ENCODE measurements around the gene HOXB13.

The HOXB13 gene

DNA sequence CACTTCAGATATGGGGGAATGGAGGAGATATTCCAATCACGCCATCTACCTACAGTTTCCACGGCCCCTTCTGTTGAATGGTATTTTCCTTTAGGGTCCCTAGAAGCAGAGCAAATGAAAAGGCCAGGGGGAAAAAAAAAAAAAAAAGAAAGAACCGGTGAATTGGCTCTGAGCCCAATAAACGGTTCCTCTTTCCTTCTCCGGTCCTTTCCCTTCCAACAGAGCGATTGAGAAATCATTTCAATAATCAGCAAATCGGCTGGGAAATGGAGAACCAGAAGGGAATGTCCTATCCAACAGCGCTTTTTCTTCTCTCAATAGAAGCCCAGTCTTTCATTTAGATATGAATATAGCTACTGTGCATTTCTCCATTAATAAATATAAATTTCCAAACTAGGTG is 26.8 kb upstream of the HOXB13 start:
- peaks cover 99% of the 10 kb centered on the region for H3K27me3 ChIP-seq (ENCODE audit: control insufficient read depth, insufficient read depth, low read length)
- H3K4me3 ChIP-seq (ENCODE audit: low read length), result no peak overlapping the region
- no peaks in the 10 kb centered on the region for H3K36me3 ChIP-seq (ENCODE audit: control insufficient read depth, low read depth, low read length)
- H3K4me1 ChIP-seq (ENCODE audit: control insufficient read depth, low read depth, low read length), result peaks cover 3% of the 10 kb centered on the region
- no peak overlapping the region for H3K9ac ChIP-seq (ENCODE audit: low read length)
- H3K9me3 ChIP-seq (ENCODE audit: control insufficient read depth, low read depth, low read length), result peaks cover 2% of the 10 kb centered on the region
- no peak overlapping the region for H3K27ac ChIP-seq (ENCODE audit: low read length)

DNA sequence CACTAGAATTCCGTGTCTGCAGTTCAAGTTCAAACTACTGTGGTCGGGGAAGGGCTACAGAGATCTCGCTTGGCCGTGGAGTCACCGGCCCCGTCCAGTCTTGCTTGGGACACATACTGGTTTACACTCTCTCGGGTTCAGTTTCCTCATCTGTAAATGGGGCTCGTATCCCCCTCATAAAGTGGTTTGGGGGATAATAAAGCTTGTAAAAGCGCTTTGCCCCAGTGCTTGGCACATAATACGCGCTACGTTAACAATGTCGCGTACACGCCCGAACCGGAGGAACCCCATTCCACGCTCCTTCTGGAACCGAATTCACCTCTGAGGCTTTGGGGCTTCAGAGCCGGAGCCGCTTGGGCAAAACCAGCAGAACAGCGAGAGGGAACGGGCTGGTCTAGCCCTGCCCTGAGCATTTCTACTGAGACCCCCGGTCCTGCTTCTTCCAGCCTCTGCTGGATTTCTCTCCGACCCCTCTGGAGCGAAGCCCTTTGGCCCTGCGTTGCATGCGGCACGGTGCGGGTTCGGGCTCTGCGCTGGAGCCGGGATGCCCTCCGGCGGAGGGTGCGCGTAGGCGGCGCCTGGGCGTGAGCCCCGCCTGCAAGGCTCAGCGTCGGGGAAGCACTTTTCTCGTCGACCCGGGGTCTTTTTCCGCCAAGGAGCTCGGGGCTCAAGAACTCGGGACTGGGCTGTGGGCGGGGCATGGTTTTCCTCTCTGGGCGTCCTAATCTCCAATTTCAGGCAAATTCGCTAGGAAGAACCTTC is 26.1 kb upstream of the HOXB13 start:
- H3K27ac ChIP-seq (ENCODE audit: low read length), result no peak overlapping the region
- no peaks in the 10 kb centered on the region for H3K36me3 ChIP-seq (ENCODE audit: control insufficient read depth, low read depth, low read length)
- H3K9me3 ChIP-seq (ENCODE audit: control insufficient read depth, low read depth, low read length), result peaks cover 2% of the 10 kb centered on the region
- H3K4me3 ChIP-seq (ENCODE audit: low read length), result no peak overlapping the region
- H3K9ac ChIP-seq (ENCODE audit: low read length), result no peak overlapping the region
- H3K4me1 ChIP-seq (ENCODE audit: control insufficient read depth, low read depth, low read length), result peaks cover 3% of the 10 kb centered on the region
- H3K27me3 ChIP-seq (ENCODE audit: control insufficient read depth, insufficient read depth, low read length), result peaks cover 99% of the 10 kb centered on the region

DNA sequence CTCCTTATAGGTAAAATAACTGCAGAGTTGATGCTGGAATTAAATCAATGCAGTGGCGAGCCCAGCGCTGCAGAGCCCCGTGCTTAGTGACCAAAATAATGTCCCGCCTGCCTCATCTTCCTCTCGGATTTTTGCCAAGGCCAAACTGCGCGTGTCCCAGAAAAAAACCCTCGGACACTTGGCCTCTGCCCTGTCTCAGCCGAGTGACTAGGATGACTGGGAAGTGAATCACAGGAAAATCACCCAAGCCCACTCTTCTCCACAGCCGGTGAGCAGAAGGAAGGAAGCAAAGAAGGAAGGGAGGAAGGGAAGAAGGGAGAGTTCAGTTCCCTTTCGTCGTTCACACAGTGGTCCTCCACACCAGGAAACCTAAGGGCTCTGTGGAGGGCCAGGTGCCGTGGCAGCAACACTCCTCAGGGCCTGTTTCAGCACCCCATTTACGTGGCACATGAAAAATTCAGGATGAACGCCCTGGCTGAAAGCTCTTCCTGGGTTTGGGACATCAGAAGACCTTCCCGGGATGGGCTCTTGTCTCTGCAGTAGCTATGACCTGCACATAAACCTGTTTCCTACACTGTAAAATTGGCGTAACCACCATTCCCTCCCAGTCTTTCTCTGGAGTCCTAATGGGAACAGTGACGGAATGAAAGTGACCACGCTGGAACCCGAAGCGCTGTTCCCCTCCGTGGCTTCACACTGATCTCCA is 25.4 kb upstream of the HOXB13 start:
- H3K27ac ChIP-seq (ENCODE audit: low read length), result no peak overlapping the region
- no peak overlapping the region for H3K9ac ChIP-seq (ENCODE audit: low read length)
- no peaks in the 10 kb centered on the region for H3K36me3 ChIP-seq (ENCODE audit: control insufficient read depth, low read depth, low read length)
- H3K4me1 ChIP-seq (ENCODE audit: control insufficient read depth, low read depth, low read length), result peaks cover 3% of the 10 kb centered on the region
- H3K4me3 ChIP-seq (ENCODE audit: low read length), result no peak overlapping the region
- peaks cover 2% of the 10 kb centered on the region for H3K9me3 ChIP-seq (ENCODE audit: control insufficient read depth, low read depth, low read length)
- H3K27me3 ChIP-seq (ENCODE audit: control insufficient read depth, insufficient read depth, low read length), result peaks cover 99% of the 10 kb centered on the region

DNA sequence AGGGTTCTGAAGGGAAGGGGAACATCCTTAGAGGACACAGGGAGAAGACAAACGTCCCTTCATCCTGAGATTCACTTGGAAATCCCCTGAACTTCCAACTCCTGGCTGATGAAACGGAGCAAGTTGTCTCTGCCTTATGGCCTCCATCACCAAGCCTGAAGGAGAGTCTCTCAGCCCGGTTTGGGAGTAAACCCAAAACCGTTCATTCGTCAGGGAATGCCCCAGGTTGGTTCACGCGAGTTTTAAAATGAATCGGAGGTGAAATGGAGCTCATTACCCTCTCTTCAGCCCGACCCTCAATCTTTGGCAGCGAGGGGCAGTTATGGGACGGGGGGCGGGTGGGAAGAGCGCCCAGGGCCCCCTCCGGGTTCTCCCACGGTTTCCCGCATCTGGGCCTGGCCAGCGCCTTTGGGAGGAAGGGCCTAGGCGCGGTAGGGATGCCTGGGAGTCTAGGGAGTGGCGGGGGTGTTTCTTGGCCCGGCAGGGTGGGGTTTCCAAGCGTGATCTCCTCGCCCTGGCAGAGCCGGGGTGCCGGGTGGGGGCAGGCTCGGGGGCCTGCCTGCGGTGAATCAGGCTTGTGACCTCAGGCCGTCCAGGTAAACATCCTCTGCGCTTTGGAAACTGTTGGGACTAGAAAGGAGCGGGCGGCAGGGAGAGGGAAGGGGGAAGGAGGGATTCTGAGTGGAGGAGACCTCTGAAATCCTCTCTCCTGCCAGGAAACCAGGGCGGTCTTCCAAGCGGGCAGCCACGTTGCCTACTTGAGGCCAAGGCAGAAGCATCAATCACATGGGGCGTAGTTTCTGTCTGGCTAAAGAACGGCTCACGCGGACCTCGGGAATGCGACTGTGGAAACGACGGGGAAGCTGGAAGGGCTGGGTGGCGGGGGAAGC is 24.1 kb upstream of the HOXB13 start:
- peaks cover 2% of the 10 kb centered on the region for H3K9me3 ChIP-seq (ENCODE audit: control insufficient read depth, low read depth, low read length)
- peaks cover 3% of the 10 kb centered on the region for H3K4me1 ChIP-seq (ENCODE audit: control insufficient read depth, low read depth, low read length)
- H3K27me3 ChIP-seq (ENCODE audit: control insufficient read depth, insufficient read depth, low read length), result peaks cover 100% of the 10 kb centered on the region
- H3K27ac ChIP-seq (ENCODE audit: low read length), result no peak overlapping the region
- H3K36me3 ChIP-seq (ENCODE audit: control insufficient read depth, low read depth, low read length), result no peaks in the 10 kb centered on the region
- no peak overlapping the region for H3K9ac ChIP-seq (ENCODE audit: low read length)
- no peak overlapping the region for H3K4me3 ChIP-seq (ENCODE audit: low read length)

DNA sequence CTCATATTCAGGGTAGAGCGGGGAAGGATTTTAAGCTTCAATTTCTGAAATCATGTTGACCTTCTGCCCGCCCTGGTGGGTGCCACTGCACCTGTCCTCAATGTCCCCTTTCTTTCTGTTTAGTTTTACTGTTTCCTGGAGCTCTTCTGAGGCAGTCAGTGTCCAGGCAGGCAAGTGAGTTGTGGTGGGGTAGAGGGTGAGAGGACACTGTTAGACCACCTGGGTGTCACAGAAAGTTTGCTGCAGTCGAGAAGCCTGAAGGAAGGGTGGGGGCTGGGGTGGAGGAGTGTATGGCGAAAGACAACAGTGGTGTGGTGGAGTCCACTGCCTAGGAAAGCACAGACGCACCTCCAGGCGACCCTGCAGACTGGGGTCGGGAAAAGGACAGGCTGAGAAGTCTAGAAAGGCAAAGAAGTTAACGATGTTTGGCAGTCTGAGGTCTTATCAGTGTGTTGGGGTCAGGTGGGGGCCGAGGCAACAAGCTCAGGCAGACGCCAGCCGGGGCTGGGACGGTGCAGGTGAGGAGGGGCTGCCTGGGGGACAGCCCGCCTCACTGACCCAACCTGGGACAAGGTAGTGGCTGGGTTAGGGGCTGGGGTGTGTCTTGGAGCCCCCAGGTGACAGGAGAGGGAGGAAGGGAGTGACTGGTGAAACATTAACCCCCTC is 23.3 kb upstream of the HOXB13 start:
- peaks cover 2% of the 10 kb centered on the region for H3K9me3 ChIP-seq (ENCODE audit: control insufficient read depth, low read depth, low read length)
- H3K27ac ChIP-seq (ENCODE audit: low read length), result no peak overlapping the region
- H3K4me1 ChIP-seq (ENCODE audit: control insufficient read depth, low read depth, low read length), result peaks cover 3% of the 10 kb centered on the region
- no peak overlapping the region for H3K4me3 ChIP-seq (ENCODE audit: low read length)
- H3K27me3 ChIP-seq (ENCODE audit: control insufficient read depth, insufficient read depth, low read length), result peaks cover 100% of the 10 kb centered on the region
- H3K9ac ChIP-seq (ENCODE audit: low read length), result no peak overlapping the region
- H3K36me3 ChIP-seq (ENCODE audit: control insufficient read depth, low read depth, low read length), result no peaks in the 10 kb centered on the region

DNA sequence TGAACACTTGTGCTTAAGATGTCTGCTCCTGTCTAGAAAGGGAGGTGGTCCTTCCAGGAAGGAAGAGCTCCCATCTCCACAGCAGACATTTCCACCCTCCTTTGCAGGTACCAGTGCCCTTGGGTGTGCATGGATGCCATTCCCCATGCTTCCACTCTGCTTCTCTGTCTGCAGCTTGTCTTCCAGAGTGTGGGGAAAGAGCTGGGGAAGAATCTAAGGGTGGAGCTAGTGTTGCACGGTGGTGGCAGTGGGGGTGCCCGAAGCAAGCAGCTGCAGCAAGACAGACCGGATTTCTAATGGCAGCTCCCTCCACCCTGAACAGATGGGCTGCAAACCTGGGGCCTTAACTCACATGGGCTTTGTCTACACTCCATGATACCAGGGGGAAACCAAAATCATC is 22.6 kb upstream of the HOXB13 start:
- no peak overlapping the region for H3K27ac ChIP-seq (ENCODE audit: low read length)
- H3K9me3 ChIP-seq (ENCODE audit: control insufficient read depth, low read depth, low read length), result peaks cover 2% of the 10 kb centered on the region
- no peak overlapping the region for H3K4me3 ChIP-seq (ENCODE audit: low read length)
- H3K36me3 ChIP-seq (ENCODE audit: control insufficient read depth, low read depth, low read length), result no peaks in the 10 kb centered on the region
- H3K27me3 ChIP-seq (ENCODE audit: control insufficient read depth, insufficient read depth, low read length), result peaks cover 100% of the 10 kb centered on the region
- no peak overlapping the region for H3K9ac ChIP-seq (ENCODE audit: low read length)
- H3K4me1 ChIP-seq (ENCODE audit: control insufficient read depth, low read depth, low read length), result peaks cover 6% of the 10 kb centered on the region

DNA sequence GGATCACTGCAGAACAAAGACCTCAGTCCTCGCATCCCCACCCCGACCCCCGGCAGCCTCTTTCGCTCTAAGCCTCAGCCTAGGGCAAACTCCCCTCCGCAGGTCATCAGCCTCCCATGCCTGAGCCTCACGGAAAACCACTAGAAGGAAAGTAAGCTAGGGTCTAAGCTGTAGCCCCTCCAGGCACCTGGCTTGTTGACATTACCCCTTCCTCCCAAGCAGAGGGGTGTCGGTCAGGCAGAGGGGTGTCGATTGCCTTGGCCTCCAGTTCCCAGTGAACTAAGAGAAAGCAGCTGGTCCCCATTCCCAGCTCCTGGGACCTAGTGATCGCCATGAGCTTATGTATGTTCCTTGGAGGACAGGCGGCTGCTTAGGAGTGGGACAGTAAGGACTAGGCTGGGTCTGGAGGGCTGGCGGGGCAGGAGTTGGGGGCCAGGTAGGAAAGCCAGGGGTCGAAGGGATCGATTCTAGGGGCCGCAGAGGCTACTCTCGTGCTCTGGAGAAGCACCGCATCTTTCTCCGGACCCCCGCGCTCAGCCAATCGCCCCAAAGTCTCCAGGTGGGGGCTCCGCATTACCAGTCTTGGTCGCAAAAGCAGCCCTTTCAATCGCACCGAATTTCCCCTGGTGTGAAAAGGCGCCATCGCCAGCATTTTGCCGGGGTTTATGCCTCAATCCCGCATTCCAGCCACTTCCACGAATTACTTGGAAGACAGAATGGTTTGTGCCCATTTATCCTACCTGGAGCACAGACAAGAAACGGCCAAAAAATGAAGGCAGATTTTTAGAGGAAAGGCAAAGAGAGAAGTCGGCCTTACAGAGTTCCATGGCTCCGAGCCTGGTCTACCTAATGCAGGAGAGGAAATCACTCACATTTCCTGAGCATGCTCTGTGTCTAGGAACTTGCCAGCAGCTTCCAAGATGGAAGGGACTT is 21.3 kb upstream of the HOXB13 start:
- H3K9me3 ChIP-seq (ENCODE audit: control insufficient read depth, low read depth, low read length), result peaks cover 2% of the 10 kb centered on the region
- H3K27ac ChIP-seq (ENCODE audit: low read length), result no peak overlapping the region
- H3K9ac ChIP-seq (ENCODE audit: low read length), result no peak overlapping the region
- peaks cover 100% of the 10 kb centered on the region for H3K27me3 ChIP-seq (ENCODE audit: control insufficient read depth, insufficient read depth, low read length)
- H3K36me3 ChIP-seq (ENCODE audit: control insufficient read depth, low read depth, low read length), result no peaks in the 10 kb centered on the region
- H3K4me3 ChIP-seq (ENCODE audit: low read length), result no peak overlapping the region
- peaks cover 6% of the 10 kb centered on the region for H3K4me1 ChIP-seq (ENCODE audit: control insufficient read depth, low read depth, low read length)

DNA sequence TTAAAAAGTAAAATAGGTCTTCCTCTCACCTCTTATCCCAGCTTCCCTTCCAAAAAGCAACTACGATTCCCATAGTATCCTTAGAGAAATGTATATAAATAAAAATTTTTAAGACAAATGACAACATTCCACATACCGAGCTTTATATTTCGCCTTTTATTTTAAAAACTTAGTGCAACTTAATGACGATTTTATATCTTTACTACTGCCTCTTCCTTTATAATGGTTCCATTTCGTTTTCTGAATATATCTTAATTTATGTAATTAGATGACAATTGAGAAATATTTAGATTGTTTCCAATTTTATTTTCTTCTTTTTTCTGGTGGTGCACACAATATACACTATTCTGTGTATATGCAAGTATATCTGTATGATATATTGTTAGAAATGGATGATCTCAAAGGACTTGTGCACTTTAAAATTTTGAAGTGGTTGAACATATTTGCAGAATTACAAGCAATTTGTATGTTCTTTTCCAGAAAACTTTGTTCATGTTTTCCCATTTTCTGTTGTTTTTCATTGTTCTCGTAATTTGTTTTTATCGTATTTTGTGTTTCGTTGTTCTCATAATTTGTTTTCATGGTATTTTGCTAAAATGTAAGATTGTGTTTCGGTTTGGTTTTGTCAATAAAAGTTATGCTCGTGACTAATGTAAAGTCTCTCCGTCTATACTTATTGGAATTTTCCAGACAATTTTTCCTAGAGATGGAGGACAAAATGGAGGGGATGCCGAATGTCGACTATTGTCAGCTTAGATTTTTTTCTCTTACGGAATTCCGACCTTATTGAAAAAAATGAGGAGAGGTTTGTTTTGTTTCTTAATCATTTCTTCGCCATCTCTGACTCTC is 20.4 kb upstream of the HOXB13 start:
- no peaks in the 10 kb centered on the region for H3K36me3 ChIP-seq (ENCODE audit: control insufficient read depth, low read depth, low read length)
- no peak overlapping the region for H3K27ac ChIP-seq (ENCODE audit: low read length)
- H3K4me1 ChIP-seq (ENCODE audit: control insufficient read depth, low read depth, low read length), result peaks cover 3% of the 10 kb centered on the region
- no peaks in the 10 kb centered on the region for H3K9me3 ChIP-seq (ENCODE audit: control insufficient read depth, low read depth, low read length)
- H3K9ac ChIP-seq (ENCODE audit: low read length), result no peak overlapping the region
- no peak overlapping the region for H3K4me3 ChIP-seq (ENCODE audit: low read length)
- H3K27me3 ChIP-seq (ENCODE audit: control insufficient read depth, insufficient read depth, low read length), result peaks cover 100% of the 10 kb centered on the region

DNA sequence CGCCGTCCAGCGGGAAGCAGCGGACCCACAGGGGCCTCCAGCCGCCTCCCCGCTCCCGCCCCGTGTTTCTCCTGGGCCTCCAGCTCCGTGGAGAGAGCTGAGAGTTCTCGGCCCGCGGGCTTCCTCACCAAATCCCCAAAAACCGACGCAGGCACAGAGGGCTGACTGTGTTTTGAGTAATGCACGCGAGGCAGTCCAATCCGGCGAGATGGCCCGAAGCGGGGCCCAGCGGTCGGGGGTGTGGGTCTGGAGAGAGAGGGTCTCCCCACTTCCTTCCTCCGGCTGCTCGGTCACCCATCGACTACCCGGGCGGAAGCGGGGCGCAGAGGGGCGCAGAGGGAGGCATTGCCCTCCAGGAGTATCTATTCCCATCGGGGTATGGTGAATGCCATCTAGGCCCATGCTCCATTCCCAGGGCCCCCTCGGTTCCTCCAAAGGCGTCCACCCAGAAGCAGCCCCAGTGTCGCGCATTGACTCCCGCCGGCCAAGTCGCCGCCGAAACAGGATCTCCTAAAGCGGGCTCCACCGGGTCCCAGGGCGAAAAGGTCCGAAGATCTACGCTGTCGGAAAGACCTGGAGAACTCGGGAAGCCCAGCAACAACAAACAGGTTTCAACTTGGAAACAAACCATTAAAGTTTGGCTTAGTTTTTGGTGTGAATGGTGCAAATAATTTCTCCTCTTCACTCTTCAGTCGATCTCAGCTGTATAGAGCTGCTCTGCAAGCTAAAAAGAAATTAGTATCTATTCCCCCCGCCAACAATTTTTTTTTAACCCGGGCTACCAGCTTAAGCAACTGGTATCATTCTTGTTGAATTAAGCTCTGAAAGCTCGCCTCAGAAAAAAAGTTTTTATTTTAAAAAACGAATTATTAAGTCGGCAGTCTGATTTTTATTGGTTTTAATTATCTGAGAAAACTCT is 19.2 kb upstream of the HOXB13 start:
- Histone ChIP-seq H3K27me3 (ENCODE audit: control insufficient read depth, insufficient read depth, low read length) (peaks cover 100% of the 10 kb centered on the region), H3K9ac (ENCODE audit: low read length) (no peak overlapping the region), H3K27ac (ENCODE audit: low read length) (no peak overlapping the region), H3K36me3 (ENCODE audit: control insufficient read depth, low read depth, low read length) (no peaks in the 10 kb centered on the region), H3K4me1 (ENCODE audit: control insufficient read depth, low read depth, low read length) (peaks cover 3% of the 10 kb centered on the region), H3K9me3 (ENCODE audit: control insufficient read depth, low read depth, low read length) (no peaks in the 10 kb centered on the region), H3K4me3 (ENCODE audit: low read length) (no peak overlapping the region)

Measured in iPS-18a (cell line).